ENCODE results near the gene ADGRB3. TPM values are rescaled to one million over a fixed set of nuclear protein-coding genes. Genes with fewer than 3 reads are reported as not detected.
A peak's percentile ranks its signal among the peaks of the same experiment; 100 is the strongest.
"Not testable (repeated sequence)": the region's sequence is repeated elsewhere in the genome, so short reads cannot be mapped to it uniquely, and the experiment has no call there.

Gene ADGRB3
- total RNA-seq, 1 donor from 2014 or later, result 3.3 TPM

- no peak for DNase-seq
These were observed 409.5 kb downstream of the ADGRB3 start for GRCh38 chr6:69044534-69044933.

- DNase-seq, result no peak
These were observed 424.3 kb downstream of the ADGRB3 start for GRCh38 chr6:69059413-69059812.

- no peak for DNase-seq
These were observed 426.0 kb downstream of the ADGRB3 start for GRCh38 chr6:69061066-69061465.

GRCh38 chr6:69063401-69063800, 428.3 kb downstream of the ADGRB3 start:
- DNase-seq, result no peak

- DNase-seq, result no peak
These were observed 429.1 kb downstream of the ADGRB3 start for GRCh38 chr6:69064226-69064625.

GRCh38 chr6:69069881-69070280, 434.8 kb downstream of the ADGRB3 start:
- DNase-seq, result no peak

GRCh38 chr6:69072796-69073195, 437.7 kb downstream of the ADGRB3 start:
- DNase-seq, result no peak

- DNase-seq, result no peak
These were observed 449.8 kb downstream of the ADGRB3 start for GRCh38 chr6:69084746-69085335.

GRCh38 chr6:69086689-69087088, 451.6 kb downstream of the ADGRB3 start:
- no peak for DNase-seq

GRCh38 chr6:69089539-69089938, 454.5 kb downstream of the ADGRB3 start:
- no peak for DNase-seq

- DNase-seq, result peak; percentile 33
These were observed 455.1 kb downstream of the ADGRB3 start for GRCh38 chr6:69090132-69090531.

- DNase-seq, result no peak
These were observed 461.6 kb downstream of the ADGRB3 start for GRCh38 chr6:69096681-69097080.

GRCh38 chr6:69097948-69098347, 462.9 kb downstream of the ADGRB3 start:
- DNase-seq, result no peak

- DNase-seq, result no peak
These were observed 463.8 kb downstream of the ADGRB3 start for GRCh38 chr6:69098910-69099309.

GRCh38 chr6:69100772-69101171, 465.7 kb downstream of the ADGRB3 start:
- no peak for DNase-seq

GRCh38 chr6:69102416-69102815, 467.3 kb downstream of the ADGRB3 start:
- DNase-seq, result no peak

- no peak for DNase-seq
These were observed 470.2 kb downstream of the ADGRB3 start for GRCh38 chr6:69105288-69105687.

GRCh38 chr6:69106511-69106910, 471.4 kb downstream of the ADGRB3 start:
- DNase-seq, result no peak

GRCh38 chr6:69111301-69111700, 476.2 kb downstream of the ADGRB3 start:
- no peak for DNase-seq

- DNase-seq, result no peak
These were observed 481.6 kb downstream of the ADGRB3 start for GRCh38 chr6:69116658-69117057.

GRCh38 chr6:69121461-69122406, 486.7 kb downstream of the ADGRB3 start:
- DNase-seq, result not testable (repeated sequence)

GRCh38 chr6:69122407-69122773, 487.3 kb downstream of the ADGRB3 start:
- no peak for DNase-seq

GRCh38 chr6:69128411-69128810, 493.3 kb downstream of the ADGRB3 start:
- no peak for DNase-seq

- DNase-seq, result no peak
These were observed 494.0 kb downstream of the ADGRB3 start for GRCh38 chr6:69129046-69129445.

Measured in skin of body (tissue), 2 donors.